Measurements from ENCODE around the gene CDH13.

The CDH13 gene

DNA sequence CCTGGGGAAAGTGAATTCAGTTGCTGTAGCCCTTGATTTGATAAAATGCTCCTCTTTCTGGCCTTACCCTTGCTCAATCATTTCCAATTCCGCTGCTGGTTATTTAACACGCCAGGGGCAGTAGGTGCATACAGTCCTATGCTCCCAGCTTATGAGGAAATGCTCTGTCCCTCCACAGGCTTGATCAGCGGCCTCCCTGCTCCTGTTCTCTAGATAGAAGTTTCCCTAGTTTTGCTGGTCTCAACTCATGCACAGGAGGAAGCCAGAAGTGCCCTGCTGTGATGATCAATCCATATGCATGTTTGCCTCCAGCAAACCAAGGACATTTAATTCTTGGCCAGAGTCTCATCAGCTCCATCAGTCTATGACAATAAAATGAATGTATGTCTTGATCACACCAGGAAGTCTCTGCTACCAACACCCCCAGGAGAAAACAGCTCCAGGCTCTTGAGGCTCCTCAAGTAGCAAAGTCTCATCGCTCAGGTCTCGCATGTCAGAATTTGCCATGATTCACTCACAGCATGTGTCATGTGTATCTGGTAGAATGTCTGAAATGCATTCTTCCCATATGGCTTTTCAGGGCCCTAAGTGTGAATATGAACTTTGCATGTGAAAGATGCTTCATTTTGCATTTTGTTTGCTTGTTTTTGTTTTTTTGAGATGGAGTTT lies 208.9 kb downstream of the CDH13 start:
- DNase-seq (ENCODE audit: low read depth in 3 of 3), result no peak

DNA sequence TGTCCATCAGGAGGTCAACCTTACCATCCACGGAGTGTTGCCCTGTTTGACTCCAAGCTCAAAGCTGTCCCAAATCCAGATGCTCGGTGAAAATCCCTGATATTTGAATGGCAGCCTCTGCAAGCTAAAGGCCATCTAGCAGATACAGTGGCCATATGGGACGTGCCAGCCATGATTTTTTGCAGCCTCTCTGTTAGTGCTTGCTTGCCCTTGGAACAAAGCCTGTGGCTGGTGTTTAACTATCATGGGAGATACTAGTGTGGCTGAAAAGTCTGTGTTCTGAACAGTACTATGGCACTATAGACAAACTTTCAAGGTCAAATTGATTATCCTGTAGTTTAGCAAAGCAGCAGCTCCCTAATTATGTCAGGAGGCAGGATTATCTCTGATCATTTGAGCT lies 214.3 kb downstream of the CDH13 start:
- no peak for DNase-seq (ENCODE audit: low read depth in 3 of 3)

DNA sequence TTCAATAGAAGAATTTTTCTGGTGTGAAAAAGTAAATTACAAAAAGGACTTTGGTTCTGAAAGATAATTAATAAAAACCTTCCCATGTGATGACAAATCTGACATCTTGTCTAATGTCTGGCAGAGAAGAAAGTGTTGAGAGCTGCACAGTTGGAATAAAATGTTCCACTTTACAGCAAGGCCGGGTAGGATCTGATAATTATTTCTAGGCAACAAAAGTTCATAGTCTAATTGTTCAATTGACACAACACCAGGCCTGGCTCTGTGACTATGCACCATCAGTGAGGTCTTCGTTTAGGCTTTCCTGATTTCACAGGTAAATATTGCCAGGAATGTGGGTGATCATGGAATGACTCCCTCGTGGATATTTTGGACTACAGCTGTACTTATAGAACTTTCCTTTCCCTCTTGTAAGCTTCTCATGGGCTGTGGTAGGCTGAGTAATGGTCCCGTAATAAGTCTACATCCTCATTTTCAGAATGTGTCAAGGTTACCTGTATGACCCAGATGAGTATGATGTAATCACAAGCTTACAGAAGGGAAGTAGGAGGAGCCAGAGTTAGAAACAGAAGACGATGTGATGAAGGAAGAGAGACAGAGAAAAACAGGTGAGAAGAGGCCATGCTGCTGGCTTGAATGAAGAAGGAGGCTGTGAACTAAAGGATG lies 217.0 kb downstream of the CDH13 start:
- no peak for DNase-seq (ENCODE audit: low read depth in 3 of 3)

DNA sequence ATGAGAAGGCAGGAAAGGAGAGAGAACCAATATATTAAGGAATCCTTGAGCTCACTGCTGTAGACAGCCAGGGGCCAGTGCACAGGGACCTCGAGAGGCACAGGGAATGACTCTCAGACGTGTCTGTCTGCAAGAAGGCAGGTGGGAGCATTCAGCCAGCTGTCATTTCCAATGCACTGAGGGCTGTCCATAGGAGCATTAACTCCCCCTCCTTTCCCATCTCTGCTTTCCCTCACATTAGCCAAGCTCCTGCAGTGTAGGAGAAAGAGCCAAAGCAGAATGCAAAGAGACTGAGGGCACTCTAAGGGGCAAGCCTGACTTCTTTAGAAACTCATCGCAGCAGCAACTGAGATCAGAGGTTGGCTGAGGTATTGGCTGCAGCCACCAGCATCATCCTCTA lies 218.3 kb downstream of the CDH13 start:
- DNase-seq (ENCODE audit: low read depth in 3 of 3), result no peak

DNA sequence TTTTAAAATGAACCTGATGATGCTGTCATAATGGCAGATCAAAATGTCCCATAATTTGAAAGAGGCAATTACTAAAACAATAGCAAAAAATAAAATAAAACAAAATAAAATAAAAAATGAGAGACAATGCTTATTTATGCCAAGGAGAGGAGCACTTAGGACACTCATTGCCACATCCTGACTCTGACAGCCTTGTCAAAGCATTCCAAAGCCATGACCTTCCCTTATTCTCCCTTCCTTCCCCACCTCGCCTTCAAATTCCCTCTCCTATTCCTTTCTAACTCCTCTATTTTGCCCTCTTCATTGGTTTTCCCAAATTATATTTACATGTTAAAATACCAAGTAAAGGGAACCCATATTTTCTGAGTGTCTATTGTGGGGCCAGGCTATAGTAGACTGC lies 220.0 kb downstream of the CDH13 start:
- DNase-seq (ENCODE audit: low read depth in 3 of 3), result no peak

DNA sequence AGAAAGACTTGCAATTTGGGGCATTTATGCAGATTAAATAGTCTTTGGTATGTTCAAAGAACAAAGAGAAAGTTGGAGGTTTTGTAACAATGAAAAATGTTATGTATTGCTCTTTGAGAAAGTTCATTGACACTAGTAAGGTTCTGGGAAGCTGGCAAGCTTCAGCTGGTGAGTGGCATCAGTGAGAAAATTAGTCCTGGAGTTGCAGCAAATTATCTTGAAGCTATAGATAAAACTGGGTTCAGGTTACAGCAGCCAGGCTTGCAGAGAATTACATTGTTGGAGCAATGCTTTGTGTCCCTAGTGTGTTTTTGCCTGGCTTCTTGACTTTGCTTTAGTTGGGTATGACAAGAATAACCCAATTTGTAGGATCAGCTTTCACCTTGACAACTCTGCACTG lies 221.2 kb downstream of the CDH13 start:
- DNase-seq (ENCODE audit: low read depth in 3 of 3), result no peak

DNA sequence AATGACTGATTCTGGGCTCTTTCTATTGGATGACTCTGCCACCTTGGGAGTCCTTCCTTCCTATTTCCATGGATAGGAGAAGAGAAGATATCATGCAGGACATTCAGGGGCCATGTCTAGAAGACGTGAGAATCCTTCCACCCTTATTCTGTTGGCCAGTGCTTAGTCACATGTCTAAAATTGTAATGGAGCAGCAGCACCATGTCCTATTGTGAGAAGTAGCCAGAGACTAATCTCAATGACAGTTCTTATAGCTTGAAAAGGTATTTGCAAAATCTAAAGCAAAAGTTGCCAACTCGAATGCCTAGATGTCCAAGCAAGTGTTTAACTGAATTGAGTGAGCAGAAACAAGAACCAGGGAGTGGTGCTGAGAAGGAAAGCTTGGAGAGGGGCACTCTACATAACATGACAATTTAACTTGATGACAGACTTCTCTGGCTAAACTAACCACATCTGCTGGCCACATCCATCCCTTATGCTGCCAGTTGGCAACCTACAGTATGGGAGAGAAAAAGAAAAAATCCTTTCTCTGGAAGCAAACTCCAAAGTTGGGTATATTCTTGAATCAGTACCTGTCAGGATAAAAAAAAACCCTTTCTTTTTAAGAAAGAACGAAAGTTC lies 225.7 kb downstream of the CDH13 start:
- no peak for DNase-seq (ENCODE audit: low read depth in 3 of 3)

DNA sequence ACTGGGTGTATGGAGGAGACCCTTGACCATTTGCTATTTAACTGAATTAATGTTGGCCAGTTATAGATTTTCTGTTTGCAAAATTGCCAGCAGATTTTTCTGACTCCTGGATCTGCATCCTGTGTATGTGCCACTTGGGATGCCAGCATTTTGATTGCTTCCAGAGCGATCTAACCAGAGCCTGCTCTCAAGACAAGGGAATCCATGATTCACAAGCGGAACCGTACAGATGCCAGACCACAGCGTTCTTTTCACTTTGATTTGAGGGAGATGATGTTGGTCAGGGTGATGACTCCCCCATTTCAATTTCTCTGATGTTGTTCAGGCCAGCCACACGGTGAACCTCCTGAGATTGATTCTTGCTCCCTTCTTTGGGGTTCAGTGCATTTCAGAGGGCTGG lies 228.7 kb downstream of the CDH13 start:
- DNase-seq (ENCODE audit: low read depth in 3 of 3), result no peak

DNA sequence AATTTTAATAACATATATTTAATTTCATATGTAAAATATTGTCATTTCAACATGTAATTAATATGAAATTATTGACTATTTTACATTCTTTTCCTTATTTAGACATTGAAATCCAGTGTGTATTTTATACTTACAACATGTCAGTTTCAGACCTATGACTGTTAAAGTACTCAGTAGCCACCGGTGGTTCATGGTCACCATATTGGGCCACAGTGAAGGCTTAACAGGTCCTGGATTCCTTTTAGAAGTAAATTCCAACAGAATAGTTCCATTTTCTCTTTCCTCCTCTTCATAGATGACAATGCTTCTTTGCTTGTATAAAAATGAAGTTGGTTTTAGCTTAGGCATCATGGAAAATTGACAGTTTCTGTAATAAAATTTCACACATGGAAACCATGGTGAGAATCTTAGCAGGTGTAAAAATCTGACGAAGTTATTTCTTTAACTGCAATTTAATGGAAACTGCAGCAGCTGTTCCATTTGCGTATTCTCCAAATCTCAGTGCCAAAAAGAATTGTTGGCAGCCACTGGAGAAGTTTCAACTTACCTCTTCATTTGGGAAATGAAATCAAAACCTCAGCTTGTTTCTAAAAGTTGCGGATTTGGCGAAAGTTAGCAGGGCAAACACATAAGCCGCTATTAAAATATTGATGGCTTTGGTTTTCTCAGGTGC lies 231.1 kb downstream of the CDH13 start:
- DNase-seq (ENCODE audit: low read depth in 3 of 3), result no peak

DNA sequence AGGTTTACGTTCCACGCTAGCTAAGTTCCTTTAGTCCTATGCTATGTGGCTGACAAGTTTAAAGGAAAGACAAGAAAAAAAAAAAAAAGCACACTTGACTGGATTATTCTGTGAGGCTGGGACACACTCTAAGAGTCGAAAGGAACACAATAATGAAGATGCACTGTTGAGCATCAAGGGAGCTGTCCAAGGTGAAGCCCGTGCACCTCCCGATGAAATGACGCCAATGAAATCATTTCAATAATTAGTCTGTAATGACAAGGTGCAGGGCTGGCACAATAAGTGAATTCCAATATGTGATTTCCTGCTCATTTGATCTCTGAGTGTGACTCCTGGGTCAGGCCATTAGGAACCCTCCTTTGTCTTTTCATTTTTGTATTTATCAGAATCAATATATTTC lies 232.9 kb downstream of the CDH13 start:
- DNase-seq (ENCODE audit: low read depth in 3 of 3), result no peak

DNA sequence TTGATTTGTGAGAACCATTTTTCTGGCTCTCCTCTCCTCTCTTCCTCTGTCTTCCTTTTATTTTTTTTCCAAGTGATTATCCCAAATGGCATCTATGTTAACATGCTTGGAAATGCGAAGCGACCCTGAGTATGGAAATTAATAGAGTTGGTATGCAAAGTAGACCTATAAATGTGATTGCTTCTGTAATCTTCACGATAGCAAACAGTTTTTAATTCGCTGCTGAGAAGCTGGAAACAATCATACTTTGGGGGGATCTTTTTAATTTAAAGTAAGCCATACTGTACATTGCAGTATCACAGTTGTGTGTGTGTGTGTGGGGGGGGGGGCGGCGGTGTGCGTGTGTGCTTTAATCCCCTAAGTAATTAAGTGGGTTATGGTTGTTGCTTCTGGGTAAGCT lies 233.3 kb downstream of the CDH13 start:
- DNase-seq (ENCODE audit: low read depth in 3 of 3), result no peak

DNA sequence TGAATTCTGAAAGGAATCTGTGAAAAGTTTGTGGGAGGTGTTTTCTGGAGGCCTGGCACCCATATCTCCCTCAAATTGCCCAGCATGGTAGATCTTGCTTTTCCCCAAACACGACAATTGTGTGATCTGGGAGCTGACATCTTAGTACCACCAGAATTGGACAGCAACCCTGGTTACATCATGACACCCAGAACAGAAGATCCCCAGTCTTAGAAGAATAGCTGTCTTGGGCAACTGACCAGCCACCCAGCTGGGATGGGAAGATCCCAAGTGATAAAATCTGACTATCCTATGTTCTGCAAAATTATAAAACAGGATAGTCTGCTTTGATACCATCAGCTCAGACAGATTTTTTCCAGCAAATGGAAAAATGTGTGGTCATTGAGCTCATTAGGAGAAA lies 235.3 kb downstream of the CDH13 start:
- DNase-seq (ENCODE audit: low read depth in 3 of 3), result no peak

DNA sequence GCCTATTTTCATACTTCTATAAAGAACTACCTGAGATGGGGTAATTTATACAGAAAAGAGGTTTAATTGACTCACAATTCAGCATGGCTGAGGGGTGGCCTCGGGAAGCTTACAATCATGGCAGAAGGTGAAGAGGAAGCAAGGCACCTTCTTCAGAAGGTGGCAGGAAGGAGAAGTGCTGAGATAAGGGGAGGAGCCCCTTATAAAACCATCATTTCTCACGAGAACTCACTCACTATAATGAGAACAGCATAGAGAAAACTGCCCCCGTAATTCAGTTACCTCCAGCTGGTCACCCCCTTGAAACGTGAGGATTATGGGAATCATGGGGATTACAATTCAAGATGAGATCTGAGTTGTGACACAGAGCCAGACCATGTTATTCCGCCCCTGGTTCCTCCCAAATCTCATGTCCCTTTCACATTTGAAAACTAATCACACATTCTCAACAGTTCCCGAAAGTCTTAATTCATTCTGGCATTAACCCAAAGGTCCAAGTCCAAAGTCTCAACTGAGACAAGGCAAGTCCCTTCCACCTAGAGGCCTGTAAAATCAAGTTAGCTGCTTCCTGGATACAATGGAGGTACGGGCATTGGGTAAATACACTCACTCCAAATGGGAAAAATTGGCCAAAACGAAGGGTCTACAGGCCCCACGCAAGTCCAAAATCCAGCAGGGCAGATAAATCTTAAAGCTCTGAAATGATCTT lies 237.7 kb downstream of the CDH13 start:
- DNase-seq (ENCODE audit: low read depth in 3 of 3), result no peak

DNA sequence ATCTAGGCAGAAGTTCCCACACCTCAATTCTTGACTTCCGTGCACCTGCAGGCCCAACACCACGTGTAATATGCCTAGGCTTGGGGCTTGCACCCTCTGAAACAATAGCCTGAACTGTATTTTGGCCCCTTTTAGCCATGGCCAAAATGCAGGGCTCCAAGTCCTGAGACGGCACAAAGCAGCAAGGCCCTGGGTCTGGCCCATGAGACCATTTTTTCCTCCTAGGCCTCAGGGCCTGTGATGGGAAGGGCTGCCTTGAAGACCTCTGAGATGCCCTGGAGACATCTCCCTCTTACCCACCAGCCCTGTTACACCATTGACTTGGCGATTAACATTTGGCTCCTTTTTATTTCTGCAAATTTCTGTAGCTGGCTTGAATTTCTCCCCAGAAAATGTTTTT lies 238.6 kb downstream of the CDH13 start:
- no peak for DNase-seq (ENCODE audit: low read depth in 3 of 3)

DNA sequence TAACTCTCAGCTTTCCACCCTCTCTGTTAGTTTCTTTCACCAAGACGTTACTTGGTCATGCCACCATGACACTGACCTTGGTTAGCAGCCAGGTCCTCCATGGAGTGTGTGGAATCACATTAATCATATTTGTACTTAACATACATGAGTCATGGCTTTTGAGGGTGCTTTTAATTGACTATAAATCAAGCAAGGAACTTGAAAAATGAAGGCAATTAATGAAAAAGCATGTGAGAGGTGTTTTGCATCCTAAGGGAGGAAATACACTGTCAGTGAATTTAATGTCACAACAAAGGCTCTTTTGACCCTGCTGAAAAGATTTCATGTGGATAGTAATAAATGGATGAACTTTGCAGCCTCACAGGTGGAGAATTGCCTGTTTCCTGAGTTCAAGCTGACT lies 240.7 kb downstream of the CDH13 start:
- no peak for DNase-seq (ENCODE audit: low read depth in 3 of 3)

DNA sequence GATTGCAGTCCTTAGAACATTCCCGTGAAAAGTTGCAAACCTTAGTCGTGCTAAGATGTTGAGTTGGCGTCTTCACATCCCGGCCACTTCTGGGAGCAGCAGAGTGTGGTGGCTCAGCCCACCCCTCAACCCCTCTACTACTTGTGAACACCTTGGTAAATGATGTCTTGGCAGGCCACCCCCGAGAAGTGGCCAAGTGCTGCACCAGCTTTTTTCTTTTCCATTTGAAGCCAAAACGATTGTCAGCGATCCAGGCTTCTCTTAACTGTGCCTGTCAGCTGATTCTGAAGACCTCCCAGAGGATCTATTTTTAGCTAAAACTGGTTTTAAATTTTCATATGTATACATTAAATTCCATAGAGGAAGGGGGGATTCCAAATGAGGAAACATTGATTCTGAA lies 247.5 kb downstream of the CDH13 start:
- DNase-seq (ENCODE audit: low read depth in 3 of 3), result no peak

DNA sequence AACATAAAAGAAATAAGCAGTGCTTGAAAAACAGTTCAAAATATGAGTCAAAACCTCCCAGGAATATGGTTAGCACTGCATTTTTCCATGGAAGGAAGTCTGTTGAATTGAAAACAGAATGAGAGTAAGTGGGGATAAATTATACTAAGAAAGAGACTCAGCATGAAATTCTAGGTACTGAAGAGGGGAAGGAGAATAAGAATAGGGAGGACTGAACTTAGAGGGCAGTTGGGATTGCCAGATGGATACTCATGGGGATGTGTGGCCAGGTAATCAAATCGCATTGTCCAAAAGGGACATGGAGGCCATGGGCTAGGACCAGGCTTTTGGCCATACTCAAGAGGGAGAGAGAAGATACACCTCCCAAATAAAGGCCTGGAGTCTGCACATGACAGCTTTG lies 247.9 kb downstream of the CDH13 start:
- DNase-seq (ENCODE audit: low read depth in 3 of 3), result no peak

DNA sequence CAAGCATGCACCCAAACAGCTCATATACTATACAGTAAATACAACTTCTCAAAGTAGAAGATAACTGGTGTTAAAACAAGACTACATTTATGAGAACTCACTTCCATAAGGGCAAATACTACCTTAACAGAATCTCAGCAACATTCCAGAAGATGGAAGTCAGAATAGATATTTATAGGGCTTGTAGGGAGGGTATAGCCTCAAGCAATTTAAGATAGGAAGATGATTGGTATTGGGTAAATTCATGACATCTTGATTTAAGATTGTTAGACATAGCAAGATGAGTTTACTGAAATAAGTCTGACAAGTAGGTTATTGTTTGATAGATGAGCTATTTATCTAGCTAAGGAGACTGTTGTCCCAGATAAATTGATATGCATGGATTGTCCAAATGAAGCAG lies 250.2 kb downstream of the CDH13 start:
- DNase-seq (ENCODE audit: low read depth in 3 of 3), result no peak

DNA sequence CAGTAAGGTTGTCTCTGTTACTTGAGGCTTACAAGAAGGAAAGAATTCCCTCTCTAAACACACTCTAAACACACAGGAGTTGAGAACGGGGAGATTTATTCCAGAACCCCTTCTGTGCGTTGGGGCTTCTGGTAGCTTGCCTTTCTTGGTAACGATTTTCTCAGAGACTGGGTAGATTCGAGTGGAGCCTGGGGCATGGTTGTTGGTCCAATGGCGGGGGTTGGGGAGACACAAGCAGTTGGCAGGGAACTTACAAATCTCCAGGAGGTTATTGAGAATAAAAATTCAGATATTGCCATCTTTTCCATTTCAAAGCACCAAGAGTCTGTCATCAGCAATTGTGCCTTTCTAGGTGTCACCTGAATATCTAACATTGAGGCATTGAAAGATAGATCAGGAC lies 251.7 kb downstream of the CDH13 start:
- DNase-seq (ENCODE audit: low read depth in 3 of 3), result no peak

DNA sequence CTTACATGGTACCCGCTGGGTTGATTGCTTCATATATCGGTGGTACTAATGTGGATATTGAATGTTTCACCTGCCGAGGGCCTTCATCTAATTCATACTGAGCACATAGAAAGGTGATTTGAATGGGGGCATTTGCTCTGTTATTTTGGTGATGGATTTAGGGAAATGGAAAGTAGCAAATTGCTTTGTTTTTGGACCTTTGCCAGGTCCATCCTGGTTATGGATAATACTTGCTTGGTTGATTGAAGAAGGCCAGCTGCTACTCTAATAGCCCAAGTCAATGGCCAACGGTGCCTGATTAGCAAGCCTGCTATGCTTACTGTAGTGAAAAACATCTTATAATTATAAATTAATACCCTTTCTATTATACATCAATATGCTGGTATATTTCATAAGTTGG lies 253.6 kb downstream of the CDH13 start:
- no peak for DNase-seq (ENCODE audit: low read depth in 3 of 3)

DNA sequence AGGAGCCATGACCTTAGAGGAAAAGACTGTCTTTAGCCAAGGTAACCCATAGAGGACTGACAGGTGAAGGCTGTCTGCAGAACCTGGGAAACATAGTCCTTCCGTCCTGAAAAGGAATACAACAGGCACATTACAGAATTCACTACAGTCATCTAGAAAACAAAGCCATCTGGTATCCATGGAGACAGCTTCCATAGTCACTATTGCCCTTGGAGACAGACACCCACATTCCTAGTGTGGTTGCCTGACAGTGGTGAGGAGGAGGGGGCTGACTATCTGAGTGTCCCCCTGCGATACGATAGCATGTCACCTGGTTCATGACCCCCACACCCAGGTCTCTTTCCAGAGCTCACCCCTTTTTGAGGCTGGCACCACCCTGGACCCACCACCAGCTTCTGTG lies 254.7 kb downstream of the CDH13 start:
- no peak for DNase-seq (ENCODE audit: low read depth in 3 of 3)

DNA sequence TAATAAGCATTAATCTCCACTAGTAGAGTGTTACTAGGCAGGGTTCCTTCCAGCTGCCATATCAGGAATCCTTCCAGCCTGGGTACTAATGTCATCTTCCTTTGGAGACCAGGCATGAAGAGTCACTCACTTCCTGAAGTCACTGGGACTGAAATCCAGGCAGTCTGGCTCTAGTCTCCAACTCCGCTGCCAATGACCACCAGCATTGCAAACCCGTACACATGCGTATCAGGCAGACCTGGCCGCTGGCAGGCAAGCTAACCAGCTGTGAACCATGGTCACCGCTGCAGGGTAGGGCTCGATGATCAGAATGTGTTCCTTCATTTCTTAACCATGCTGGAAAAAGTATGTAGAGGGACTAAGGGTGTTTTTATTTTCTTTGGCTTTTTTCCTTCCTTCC lies 255.5 kb downstream of the CDH13 start:
- DNase-seq (ENCODE audit: low read depth in 3 of 3), result no peak
